Stimulated activated CD8-positive, alpha-beta memory T cell treated with anti-CD3 and anti-CD28 coated beads, Interleukin-7, amount 100 ng/mL, for 24 hours (primary cell): ENCODE measurements around the gene ATP5MC3.
"Not testable (repeated sequence)": the region's sequence is repeated elsewhere in the genome, so short reads cannot be mapped to it uniquely, and the experiment has no call there.

ENCODE experiments used
- DNase-seq: peaks from one replicate; pipeline ENCODE4 v3.0.0-alpha.2; 2020; ENCODE audit warnings: low read depth

Gene ATP5MC3

DNA sequence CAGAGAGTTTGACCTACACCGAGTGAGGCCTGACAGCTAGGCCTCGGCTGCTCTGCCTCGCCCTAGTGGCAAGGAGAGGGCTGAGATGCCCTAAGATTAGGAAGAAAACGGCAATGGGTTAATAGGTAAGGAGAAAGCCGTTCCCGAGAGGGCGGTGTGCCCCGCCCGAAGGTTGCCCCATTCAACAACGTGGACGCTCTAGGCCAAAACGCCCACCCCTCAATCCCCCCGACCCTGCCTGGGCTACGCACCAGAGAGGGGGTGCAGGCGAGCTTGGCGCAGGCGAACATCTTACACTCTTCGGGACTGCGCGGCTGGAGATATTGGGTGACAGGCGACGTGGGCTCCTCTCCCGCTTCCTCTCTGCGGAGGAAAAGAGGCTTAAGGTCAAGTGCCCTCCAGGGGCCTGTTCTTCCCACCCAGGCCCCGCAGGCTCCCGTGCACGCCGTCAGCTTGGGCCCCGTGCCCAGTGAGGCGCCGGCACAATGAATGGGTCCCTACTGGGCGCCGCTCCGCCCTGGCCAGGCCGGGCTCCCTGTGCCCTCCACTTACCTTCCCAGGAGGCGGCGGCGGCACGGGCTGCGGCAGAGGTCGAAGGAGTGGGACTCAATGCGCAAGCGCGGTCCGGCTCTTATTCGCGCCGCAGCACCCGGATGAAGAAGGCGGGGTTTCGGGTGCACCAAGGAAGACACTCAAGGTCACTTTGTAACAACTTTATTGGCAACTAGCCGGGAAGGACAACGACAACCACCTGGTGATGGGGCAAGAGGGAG is at the start of gene ATP5MC3:
TSS of gene ATP5MC3 (minus strand) at position 607 of the 773 bp plus-strand sequence. CDS start at position 290, 317 bp downstream.
- DNase-seq, result peak; percentile 86

DNA sequence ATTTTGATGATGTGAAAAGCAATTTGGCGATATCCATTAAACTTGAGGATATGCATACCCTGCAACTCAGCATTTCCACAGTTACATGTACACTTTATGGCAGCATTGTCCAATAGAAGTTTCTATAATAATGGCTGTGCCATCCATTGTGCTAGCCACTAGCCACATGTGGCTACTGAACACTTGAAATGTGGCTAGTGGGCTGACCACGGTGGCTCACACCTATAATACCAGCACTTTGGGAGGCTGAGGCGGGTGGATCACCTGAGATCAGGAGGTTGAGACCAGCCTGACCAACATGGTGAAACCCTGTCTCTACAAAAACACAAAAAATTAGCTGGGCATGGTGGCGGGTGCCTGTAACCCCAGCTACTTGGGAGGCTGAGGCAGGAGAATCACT is 47.1 kb upstream of the ATP5MC3 start:
- DNase-seq, result not testable (repeated sequence)

DNA sequence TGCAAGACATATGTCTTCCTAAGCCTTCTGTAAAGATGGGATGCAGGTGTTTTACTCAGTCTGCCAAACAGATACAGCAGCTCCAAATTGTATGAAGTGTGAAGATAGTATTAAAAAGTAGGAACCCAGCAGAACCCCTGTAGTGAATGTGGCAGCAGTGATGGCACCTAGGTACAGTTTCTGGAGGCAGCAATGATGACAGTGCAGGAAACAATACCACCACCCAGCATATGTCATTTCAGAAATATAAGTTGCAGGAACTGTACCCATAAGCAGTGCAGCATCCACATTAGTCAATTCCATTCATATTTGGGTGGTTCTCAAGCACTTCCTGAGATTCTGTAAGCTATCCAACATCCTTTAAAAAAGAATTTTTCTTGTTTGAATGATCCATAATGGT is 46.7 kb upstream of the ATP5MC3 start:
- DNase-seq, result no peak

DNA sequence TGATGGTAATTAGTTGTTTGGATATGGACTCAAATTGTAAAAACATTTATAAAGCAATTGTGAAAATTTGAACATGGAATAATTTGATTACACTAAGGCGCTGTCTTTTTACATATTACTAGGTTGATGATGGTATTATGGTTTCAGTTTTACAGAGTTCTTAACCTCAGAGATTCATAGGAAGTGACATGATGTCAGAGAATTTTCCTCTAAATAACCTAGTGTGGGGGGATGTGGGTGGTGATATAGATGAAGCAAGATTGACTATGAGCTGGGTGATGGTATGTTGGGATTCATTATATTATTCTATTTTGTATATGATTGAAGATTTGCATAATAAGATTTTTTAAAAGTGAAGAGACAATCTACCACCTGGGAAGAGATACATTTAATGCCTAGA is 45.9 kb upstream of the ATP5MC3 start:
- no peak for DNase-seq

DNA sequence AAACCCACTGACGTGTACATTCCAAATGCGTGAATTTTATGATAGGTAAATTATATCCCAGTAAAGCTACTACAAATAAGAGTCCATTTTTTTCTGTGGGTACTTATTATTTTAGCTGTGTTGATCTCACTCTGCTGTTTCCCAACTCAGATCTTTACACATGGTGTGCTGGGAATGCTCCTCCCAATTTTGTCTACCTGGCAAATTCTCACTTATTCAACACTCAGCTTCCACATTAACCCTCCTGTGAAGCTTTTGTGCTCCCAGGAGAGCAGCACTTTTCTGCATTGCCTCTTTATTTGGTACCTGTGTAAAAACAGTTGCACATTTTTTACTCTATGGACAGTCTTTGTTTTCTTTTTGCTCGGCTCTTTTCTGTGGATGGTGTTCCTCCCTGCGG is 38.6 kb upstream of the ATP5MC3 start:
- DNase-seq, result no peak

DNA sequence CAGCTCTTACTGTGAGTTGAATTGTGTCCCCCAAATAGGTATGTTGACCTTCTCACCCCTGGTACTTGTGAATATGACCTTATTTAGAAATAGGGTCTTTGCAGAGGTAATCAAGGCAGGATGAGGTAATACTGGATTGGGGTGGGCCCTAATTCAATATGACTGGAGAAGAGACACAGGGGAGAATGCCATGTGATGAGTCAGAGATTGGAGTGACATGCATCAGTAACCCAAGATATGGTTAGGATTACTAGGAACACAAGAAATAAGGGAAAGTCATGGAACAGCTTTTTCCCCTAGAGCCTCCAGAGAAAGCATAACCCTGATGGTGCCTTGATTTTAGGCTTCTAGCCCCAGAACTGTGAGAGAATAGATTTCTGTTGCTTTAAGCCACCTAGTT is 37.0 kb upstream of the ATP5MC3 start:
- no peak for DNase-seq

DNA sequence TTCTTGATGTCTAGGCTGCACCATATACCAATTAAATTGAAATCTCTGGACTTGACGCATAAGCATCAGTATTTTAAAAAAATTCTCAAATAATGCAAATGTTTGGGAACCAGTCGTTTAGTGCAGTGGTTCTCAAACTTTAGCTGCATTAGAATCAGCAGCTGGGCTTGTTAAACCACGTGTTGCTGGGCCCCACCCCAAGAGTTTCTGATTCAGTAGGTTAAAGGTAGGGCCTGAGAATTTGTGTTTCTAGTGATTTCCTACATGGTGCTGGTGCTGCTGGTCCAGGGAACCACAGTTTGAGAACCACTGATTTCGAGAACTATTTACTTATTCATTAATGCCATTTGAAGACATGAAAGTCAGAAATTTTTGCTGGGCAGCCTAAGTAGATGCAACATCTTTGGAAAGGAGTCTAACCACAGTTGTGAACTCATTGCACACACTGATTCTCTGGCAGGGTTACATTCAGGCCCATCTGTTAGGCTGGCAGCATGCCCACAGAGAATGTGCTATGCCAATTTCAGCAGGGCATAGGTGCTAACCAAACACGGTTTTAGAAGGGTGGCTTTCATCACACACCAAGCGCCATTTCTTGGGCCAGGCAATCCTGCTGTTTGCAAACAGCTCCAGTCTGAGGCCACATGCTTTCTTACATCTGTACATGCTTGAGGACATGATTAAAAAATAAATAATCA is 26.4 kb upstream of the ATP5MC3 start:
- DNase-seq, result no peak

DNA sequence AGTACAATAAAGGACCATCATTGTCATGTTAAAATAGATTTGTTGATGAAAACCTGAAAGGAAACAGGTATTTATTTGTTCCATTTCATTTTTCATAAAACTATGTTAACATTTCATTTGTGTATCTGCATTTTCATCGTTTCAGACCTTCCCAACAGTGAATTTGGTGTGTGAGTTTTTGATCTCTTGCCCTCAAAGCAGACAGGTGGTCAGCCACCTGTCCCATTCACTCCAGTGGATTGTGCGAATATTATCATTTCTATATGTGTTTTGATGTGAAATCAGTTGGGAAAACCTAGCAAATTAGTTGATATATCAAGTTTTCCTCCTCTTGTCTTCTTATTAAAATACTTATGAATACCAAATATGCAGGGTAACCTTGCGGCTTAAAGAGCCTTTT is 25.4 kb upstream of the ATP5MC3 start:
- no peak for DNase-seq

DNA sequence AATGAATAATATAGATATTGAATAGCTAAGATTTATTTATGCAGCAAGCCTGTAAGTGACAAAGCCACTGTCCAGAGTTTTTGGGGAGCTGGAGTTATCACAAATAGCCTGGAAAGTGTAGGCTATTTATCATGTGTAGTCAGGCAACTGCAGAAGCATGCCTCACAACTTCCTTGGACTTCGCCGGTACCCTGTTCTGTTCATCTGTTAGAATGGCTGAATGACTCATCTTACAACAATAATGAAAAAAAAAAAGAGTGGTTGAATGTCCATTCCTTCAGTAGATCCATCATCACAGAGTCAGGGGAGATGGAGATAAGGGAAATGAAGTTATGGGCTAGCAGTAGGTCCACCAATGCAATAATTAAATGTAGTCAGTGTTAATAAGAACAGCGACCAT is 24.0 kb upstream of the ATP5MC3 start:
- no peak for DNase-seq

DNA sequence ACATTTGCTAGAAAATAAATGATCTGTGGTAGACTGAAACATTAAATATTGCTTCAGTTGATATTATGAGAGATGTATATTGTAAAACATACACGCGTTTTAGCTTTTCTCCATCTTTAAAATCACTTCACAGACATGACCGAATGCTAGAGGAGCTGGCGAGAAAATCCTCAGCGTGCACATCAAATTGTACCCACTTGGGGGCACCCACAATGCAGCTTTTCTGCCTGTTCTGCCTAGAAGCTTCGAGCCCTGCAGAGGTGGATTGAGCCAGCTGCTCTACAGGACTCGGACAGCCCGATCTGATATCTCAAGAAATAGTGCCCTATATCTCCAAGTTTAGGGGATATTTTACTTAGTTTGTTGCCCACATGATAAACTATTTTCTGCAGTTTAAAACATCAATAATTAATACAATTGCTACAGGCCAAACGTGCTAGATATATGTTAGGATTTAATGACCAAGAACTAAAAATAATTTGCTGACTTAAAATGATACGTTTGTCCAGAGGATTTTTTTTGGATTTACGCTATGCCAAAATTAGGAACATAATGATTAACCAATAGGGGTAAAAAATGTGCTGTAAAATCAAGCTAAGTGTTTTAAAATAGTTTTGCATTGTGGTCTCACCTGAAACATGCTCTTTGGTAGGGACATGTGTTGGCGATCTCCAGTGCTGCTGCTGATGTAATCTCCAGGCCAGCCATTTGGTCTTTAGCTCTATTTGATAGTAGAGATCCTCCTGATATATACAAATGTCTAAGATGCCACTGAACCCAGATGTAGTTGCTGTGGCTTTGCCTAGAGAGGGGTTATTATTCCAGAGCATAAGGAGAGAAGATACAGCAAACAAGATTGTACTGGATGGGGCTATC is 22.3 kb upstream of the ATP5MC3 start:
- no peak for DNase-seq

DNA sequence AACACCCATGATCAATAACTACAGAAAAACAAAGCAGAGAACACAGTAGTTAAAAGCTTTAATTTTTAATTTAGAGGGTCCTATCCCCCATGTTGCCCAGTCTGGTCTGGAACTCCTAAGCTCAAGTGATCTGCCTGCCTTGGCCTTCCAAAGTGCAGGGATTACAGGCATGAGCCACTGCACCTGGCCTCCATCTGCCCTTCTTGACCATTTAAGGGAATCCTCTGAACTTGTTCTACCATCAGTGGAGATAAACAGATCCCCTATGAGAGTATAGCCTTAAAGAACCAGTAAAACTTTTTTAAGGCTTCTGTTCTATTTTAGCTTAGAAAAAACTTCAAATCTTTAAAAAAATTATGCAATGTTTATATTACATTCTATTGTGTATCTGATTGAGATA is 13.5 kb upstream of the ATP5MC3 start:
- DNase-seq, result no peak

DNA sequence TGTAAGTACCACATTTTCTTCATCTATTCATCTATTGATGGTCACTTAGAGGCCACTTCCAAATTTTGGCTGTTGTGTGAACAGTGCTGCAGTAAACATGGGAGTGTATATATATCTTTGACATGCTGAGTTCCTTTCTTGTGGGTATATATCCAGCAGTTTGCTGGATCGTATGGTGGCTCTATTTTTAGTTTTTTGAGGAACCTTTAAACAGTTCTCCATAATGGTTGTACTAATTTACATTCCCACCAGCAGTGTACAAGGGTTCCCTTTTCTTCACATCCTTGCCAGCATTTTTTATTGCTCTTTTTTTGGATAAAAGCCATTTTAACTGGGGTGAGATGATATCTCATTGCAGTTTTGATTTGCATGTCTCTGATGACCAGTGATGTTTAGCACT is 7.3 kb upstream of the ATP5MC3 start:
- DNase-seq, result no peak

DNA sequence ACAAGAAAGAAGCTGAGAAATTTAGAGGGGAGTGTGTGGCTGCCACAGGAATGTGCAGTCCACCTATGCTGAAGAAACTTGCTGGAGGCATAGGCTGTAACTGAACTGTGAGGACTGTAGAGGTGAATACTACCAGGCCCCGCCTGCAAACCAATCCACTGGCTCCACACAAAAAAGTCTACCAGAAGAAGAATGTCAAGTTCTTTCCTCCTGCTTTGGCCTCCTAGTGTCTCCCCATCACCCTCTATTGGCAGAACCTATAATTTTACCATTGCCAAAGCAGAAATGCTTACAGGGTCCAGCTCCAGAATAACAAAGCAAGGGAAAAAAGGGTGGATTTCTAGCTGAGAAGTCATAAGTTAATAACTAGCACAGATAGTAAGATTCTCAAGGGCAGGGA is 5.9 kb upstream of the ATP5MC3 start:
- no peak for DNase-seq

DNA sequence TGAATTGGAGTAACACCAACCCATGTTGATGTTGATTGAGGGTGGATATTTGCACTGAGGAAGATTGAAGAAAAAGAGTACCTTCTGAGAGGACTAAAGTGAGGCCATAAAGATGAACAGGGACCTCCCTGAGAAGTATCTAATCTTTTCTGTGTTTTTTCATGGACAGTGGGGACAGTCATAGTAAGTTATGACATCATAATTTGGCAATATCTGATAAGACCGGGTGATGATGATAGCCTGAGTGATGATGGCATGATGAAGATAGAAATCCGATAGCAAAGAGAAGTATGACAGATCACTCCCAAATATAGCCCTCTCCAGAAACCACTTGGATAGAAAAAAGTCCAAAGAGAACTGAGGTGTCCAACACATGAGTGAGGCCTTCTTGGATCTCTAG is 2.2 kb upstream of the ATP5MC3 start:
- DNase-seq, result no peak

DNA sequence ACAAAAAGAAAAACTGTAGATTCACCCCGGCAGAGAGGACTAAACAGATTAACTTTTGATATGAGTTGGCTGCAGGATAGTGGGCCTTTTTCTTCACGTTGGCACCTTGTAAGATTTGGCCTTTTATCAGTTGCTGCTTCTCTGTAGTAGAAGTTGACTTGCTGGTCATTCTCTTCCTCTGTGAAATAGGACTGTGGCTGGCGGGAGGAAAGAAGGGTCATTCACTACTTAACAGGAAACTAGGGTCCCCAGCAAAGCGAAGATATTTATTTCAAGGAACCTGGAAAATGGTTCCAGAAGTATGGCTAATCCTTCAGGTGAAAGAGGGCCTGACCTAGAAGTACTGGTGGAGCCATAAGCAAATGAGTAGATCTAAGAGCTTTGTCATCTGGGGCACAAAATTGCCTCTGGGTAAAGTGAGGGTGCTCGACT is 383 bp upstream of the ATP5MC3 start:
- no peak for DNase-seq

DNA sequence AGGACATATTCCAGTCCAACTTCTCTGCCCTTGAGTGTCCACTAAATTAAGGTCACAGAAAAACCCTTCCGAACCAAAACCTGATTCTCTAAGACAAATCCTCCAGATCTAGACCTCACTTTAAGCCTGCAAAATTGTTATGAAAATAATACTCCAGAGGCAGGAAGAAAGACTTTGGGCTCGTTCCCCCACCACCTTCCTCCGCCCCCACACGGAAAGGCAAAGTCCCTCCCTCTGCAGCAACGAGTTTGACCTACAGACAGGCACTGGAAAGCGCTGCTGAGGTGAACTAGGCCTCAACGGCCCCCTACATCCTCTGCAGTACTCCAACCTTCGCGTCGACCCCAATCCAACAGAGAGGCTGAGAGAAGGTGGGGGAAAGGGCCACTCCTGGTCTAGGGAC is 808 bp downstream of the ATP5MC3 start:
- no peak for DNase-seq

DNA sequence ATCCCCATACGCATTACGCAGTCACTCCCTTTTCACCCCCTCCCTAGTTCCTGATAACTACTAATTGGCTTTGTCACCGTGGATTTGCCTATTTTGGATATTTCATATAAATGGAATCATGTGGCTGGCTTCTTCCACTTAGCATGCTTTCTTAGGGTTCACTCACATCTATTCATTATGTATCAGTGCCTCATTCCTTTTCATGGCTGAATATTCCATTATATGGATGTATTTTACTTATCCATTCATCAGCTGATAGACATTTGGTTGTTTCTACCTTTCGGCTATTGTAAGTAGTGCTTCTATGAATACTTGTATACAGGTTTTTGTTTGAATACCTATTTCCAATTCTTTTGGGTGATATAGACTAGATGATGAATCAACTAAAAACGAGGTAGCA is 4.9 kb downstream of the ATP5MC3 start:
- DNase-seq, result no peak

DNA sequence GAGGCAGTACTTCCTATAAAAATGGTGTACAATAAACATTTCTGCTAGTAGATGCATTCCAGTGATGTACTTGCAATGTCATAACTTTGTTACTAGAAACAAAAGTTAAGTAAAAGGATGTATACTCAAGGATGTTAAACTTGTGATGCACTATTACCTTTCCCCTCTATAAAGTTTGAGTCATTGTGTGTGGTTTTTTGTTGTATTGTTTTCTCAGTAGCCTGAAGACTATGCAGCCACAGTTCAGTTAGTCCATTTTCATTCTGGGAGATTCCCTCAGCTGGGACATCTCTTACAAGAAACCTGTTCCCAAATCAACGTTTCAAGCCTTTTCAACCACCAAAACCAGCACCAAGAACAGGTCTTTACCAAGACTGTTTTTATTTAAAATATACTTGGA is 5.6 kb downstream of the ATP5MC3 start:
- no peak for DNase-seq

DNA sequence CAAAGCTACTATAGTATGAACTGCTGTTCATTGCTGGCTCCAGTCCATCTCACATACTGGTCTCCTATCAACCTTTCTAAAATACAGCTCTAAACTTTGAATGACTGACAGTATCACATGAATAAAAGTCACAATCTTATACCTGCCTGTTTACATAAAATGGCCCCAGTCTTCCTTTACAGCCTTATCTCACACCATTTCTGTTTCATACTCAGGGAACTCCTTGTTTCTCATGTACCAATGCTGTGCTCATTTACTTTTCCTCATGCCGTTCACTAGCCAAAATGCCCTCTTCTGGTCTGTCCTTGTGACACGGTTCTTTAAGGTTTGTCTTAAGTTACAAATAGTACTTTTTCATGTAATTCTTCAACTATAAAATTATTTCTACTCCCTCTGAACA is 6.2 kb downstream of the ATP5MC3 start:
- DNase-seq, result no peak

DNA sequence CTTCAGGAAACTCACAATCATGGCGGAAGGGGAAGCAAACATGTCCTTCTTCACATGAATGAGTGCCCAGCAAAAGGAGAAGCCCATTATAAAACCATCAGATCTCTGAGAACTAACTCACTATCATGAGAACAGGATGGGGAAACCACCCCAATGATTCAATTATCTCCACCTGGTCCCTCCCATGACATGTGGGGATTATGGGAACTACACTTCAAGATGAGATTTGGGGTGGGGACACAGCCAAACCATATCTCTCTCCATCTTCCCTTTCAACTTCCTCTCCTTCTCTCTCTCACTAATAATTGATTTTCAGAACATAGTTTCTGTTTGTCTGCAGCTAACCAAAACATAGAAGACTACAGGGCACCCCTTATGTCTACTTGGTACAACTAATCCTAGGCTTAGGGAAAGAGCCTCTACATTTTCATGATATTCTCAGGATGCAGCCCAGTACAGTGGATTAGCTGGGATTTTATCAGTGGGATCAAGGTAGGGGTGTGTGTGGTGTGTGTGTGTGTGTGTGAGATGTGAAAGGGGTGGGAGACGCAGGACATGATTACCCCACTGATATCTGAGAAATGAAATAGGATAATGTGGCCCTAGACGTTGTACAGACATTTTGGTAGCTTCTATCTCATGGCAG is 10.7 kb downstream of the ATP5MC3 start:
- DNase-seq, result no peak

DNA sequence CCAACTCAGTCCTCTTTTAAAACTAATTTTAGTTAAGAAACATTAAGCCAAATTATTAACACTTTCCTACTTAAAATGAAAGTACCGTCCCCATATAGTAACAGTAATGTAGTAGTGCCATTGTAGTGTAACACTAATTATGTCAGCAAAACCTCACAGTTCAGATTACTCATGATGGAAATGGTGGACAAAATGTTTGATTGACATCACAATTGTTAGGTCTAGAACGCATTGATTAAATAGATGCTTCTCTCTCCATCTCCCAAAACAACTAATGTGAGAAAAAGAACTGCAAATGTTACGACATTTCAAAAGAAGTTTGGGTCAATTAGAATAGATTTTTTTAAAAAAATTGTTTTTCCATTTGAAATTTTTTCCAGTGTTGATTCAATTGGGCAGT is 12.3 kb downstream of the ATP5MC3 start:
- DNase-seq, result no peak

DNA sequence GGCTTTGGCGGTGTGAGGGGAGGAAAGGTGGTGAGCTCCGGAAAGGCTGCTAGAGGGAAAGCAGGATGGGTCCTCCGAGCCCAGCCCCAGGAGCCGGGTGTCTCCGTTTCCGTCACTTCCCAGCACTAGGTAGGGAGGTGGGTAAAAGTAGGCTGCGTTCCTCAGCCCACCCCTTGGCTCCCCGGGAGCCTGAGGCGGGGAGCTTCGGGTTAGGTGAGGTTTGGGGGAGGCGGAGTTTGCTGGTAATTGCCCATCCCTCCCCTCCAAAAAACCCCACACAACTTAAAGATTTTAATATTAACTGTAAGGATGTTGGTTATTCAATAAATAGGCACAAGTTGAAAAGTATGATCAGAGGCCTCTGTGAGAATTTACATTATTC is 13.0 kb downstream of the ATP5MC3 start:
- no peak for DNase-seq
